Ishikawa (cell line): ENCODE data around the gene TMEM54.

Source experiments
- EGR1 ChIP-seq: IDR thresholded peaks from 2 replicates; pipeline ENCODE4 v1.6.1; 2012
- EP300 ChIP-seq: IDR thresholded peaks from 2 replicates; pipeline ENCODE4 v1.6.1; 2012; ENCODE audit warnings: borderline replicate concordance
- FOXM1 ChIP-seq: IDR thresholded peaks from 2 replicates; pipeline ENCODE4 v1.6.1; 2012; ENCODE audit warnings: low read depth, borderline replicate concordance
- NFIC ChIP-seq: IDR thresholded peaks from 2 replicates; pipeline ENCODE4 v1.6.1; 2012
- RAD21 ChIP-seq: IDR thresholded peaks from 2 replicates; pipeline ENCODE4 v1.6.1; 2012; ENCODE audit warnings: low read depth
- TAF1 ChIP-seq: IDR thresholded peaks from 2 replicates; pipeline ENCODE4 v1.6.1; 2012; ENCODE audit warnings: low read depth, mild to moderate bottlenecking
- TEAD4 ChIP-seq: IDR thresholded peaks from 2 replicates; pipeline ENCODE4 v1.6.1; 2012
- YY1 ChIP-seq: IDR thresholded peaks from 2 replicates; pipeline ENCODE4 v1.6.1; 2012; ENCODE audit warnings: low read depth
- ZBTB7A ChIP-seq: IDR thresholded peaks from 2 replicates; pipeline ENCODE4 v1.6.1; 2012; ENCODE audit warnings: low read depth
- TF ChIP-seq, protein P1 (sequence below): IDR thresholded peaks from 2 replicates; pipeline ENCODE4 v1.6.1; 2012
- TF ChIP-seq, protein P2 (sequence below): IDR thresholded peaks from 2 replicates; pipeline ENCODE4 v1.6.1; 2012
- TF ChIP-seq, protein P3 (sequence below): IDR thresholded peaks from 2 replicates; pipeline ENCODE4 v1.6.1; 2012; ENCODE audit warnings: low read depth, mild to moderate bottlenecking

DNA sequence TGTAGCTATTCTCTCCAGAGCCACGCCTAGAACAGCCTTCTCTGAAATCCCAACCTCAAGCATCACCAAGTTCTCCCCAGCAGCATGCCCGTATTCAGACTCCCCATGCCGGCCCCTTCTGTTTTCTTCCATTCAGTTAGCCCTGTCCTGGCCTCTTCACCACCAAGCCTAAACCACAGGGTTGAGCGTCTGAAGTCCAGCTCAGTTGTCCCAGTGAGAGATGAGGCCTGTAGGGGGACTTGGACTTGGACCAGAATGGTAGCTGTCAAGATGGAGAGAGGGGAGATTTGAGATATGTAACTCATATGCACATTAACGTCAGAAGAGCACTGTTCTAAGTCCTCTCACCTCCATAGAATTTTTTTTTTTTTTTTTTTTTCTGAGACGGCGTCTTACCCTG is 5.5 kb upstream of the TMEM54 start:
- TF ChIP-seq EP300 (no peak), YY1 (no peak), EGR1 (no peak), NFIC (no peak), ZBTB7A (no peak), TEAD4 (no peak), RAD21 (no peak), TAF1 (no peak), FOXM1 (no peak)
- TF ChIP-seq, protein P1, sequence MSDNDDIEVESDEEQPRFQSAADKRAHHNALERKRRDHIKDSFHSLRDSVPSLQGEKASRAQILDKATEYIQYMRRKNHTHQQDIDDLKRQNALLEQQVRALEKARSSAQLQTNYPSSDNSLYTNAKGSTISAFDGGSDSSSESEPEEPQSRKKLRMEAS = no peak
- TF ChIP-seq, protein P2, sequence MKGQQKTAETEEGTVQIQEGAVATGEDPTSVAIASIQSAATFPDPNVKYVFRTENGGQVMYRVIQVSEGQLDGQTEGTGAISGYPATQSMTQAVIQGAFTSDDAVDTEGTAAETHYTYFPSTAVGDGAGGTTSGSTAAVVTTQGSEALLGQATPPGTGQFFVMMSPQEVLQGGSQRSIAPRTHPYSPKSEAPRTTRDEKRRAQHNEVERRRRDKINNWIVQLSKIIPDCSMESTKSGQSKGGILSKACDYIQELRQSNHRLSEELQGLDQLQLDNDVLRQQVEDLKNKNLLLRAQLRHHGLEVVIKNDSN = no peak
- TF ChIP-seq, protein P3, sequence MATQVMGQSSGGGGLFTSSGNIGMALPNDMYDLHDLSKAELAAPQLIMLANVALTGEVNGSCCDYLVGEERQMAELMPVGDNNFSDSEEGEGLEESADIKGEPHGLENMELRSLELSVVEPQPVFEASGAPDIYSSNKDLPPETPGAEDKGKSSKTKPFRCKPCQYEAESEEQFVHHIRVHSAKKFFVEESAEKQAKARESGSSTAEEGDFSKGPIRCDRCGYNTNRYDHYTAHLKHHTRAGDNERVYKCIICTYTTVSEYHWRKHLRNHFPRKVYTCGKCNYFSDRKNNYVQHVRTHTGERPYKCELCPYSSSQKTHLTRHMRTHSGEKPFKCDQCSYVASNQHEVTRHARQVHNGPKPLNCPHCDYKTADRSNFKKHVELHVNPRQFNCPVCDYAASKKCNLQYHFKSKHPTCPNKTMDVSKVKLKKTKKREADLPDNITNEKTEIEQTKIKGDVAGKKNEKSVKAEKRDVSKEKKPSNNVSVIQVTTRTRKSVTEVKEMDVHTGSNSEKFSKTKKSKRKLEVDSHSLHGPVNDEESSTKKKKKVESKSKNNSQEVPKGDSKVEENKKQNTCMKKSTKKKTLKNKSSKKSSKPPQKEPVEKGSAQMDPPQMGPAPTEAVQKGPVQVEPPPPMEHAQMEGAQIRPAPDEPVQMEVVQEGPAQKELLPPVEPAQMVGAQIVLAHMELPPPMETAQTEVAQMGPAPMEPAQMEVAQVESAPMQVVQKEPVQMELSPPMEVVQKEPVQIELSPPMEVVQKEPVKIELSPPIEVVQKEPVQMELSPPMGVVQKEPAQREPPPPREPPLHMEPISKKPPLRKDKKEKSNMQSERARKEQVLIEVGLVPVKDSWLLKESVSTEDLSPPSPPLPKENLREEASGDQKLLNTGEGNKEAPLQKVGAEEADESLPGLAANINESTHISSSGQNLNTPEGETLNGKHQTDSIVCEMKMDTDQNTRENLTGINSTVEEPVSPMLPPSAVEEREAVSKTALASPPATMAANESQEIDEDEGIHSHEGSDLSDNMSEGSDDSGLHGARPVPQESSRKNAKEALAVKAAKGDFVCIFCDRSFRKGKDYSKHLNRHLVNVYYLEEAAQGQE = no peak
